PC-3 (cell line): ENCODE results near the gene PDGFD. TPM values are rescaled to one million over a fixed set of nuclear protein-coding genes. Genes with fewer than 3 reads are reported as not detected.

ENCODE experiments used
- ATAC-seq: fragments of 200-7000 bp; cut with Tn5 transposase; 2 replicates; pipeline ENCODE4 v1.9.1; 2020; ENCODE audit warnings: mild to moderate bottlenecking, moderate library complexity
- BruUV-seq: library from RNA; stranded (reverse); fragments of 400-500 nt; replicated peaks from 2 replicates; lab custom pipeline; 2021; lab: Mats Ljungman, UMichigan
- CTCF ChIA-PET: fragments of 300-600 bp; sonication (Branson Sonifier 250); formaldehyde crosslinking; loops from one replicate; lab custom pipeline; 2022; ENCODE audit warnings: antibody characterized with exemption; lab: Charles Lee
- POLR2A ChIA-PET: fragments of 300-600 bp; sonication (Branson Sonifier 250); formaldehyde crosslinking; loops from one replicate; lab custom pipeline; 2022; ENCODE audit warnings: antibody characterized with exemption; ENCODE audit not compliant: unreplicated experiment; lab: Charles Lee
- DNase-seq: peaks from one replicate; pipeline ENCODE4 v3.0.0-alpha.2; 2015
- H2AFZ ChIP-seq: fragments of 300-600 bp; sonication (generic); 2 replicates; pipeline ENCODE4 v1.6.0; 2016; ENCODE audit warnings: antibody characterized with exemption, low read length
- H3F3A ChIP-seq: fragments of 300-600 bp; sonication (generic); one replicate; pipeline ENCODE4 v1.6.0; 2017; ENCODE audit warnings: antibody characterized with exemption, low read length, control low read depth, mild to moderate bottlenecking; ENCODE audit not compliant: unreplicated experiment
- H3K27ac ChIP-seq: fragments of 300-600 bp; sonication (generic); 2 replicates; pipeline ENCODE4 v1.5.1; 2016; ENCODE audit warnings: mild to moderate bottlenecking, low read length
- H3K27me3 ChIP-seq: fragments of 300-600 bp; sonication (generic); 2 replicates; pipeline ENCODE4 v1.6.1; 2016; ENCODE audit warnings: low read length, mixed read lengths
- H3K36me3 ChIP-seq: fragments of 300-600 bp; sonication (generic); 2 replicates; pipeline ENCODE4 v1.6.1; 2016; ENCODE audit warnings: low read depth, mixed run types, low read length, mixed read lengths
- H3K4me1 ChIP-seq: fragments of 300-600 bp; sonication (generic); 2 replicates; pipeline ENCODE4 v1.5.1; 2016; ENCODE audit warnings: low read length; ENCODE audit not compliant: insufficient read depth
- H3K4me2 ChIP-seq: fragments of 300-600 bp; sonication (generic); 2 replicates; pipeline ENCODE4 v1.6.0; 2016; ENCODE audit warnings: low read length
- H3K4me3 ChIP-seq: fragments of 300-600 bp; sonication (generic); 2 replicates; pipeline ENCODE4 v1.5.1; 2016; ENCODE audit warnings: mild to moderate bottlenecking, low read length, mixed read lengths
- H3K79me2 ChIP-seq: fragments of 300-600 bp; sonication (generic); 2 replicates; pipeline ENCODE4 v1.6.1; 2017; ENCODE audit warnings: low read length, mixed read lengths
- H3K9ac ChIP-seq: fragments of 300-600 bp; sonication (generic); 2 replicates; pipeline ENCODE4 v1.6.0; 2016; ENCODE audit warnings: mild to moderate bottlenecking, low read length
- H3K9me2 ChIP-seq: fragments of 300-600 bp; sonication (generic); replicated peaks from 2 replicates; pipeline ENCODE4 v1.6.1; 2016; ENCODE audit warnings: mixed run types, low read length, mixed read lengths
- H3K9me3 ChIP-seq: fragments of 300-600 bp; sonication (generic); 2 replicates; pipeline ENCODE4 v1.6.1; 2016; ENCODE audit warnings: low read length, mixed read lengths
- H4K20me1 ChIP-seq: fragments of 300-600 bp; sonication (generic); 2 replicates; pipeline ENCODE4 v1.6.1; 2016; ENCODE audit warnings: low read length, mixed read lengths
- CTCF ChIP-seq: fragments of 300-600 bp; sonication (generic); conservative IDR thresholded peaks from 2 replicates; pipeline ENCODE4 v1.5.1; 2017; ENCODE audit warnings: antibody characterized with exemption, low read depth, mild to moderate bottlenecking, low read length
- EZH2 ChIP-seq: fragments of 300-600 bp; sonication (generic); IDR thresholded peaks from one replicate; pipeline ENCODE4 v1.6.1; 2017; ENCODE audit warnings: antibody characterized with exemption, mild to moderate bottlenecking, low read length; ENCODE audit not compliant: unreplicated experiment
- EZH2phosphoT487 ChIP-seq: fragments of 300-600 bp; sonication (generic); IDR thresholded peaks from 2 replicates; pipeline ENCODE4 v1.6.1; 2018; ENCODE audit warnings: mild to moderate bottlenecking, antibody characterized with exemption, low read length, borderline replicate concordance
- intact Hi-C: fragments of 100-400 bp; cut with micrococcal nuclease; formaldehyde crosslinking; loops from 2 replicates; pipeline ENCODE4 v1.9.0; 2023
- total RNA-seq: library from RNA; depleted of rRNA; stranded (reverse); fragments of >200 nt; gene quantifications from 2 replicates; pipeline ENCODE4 v1.2.3, GENCODE V29; 2014

Gene PDGFD
- total RNA-seq, 1 experiment from 2014 or later = 5.0 TPM

- H3K9me3 ChIP-seq = no peaks in the 10 kb centered on the region
- CTCF ChIA-PET = no interaction called here
- H3K4me2 ChIP-seq = no peak overlapping the region
These were observed 273.3 kb downstream of the PDGFD start for GRCh38 chr11:103890654-103891053.

GRCh38 chr11:103889679-103890078 lies 274.3 kb downstream of the PDGFD start:
- Histone ChIP-seq H3K27ac (no peak overlapping the region), H2AFZ (no peak overlapping the region), H3K79me2 (no peaks in the 10 kb centered on the region), H3K4me3 (no peak overlapping the region), H3K9ac (no peak overlapping the region), H3K9me2 (0 out of 2 replicates have a peak, but pooled peaks cover 4% of the 10 kb centered on the region), H3K27me3 (peaks cover 16% of the 10 kb centered on the region; the same call in 1 of the 2 replicates), H3K4me2 (no peak overlapping the region), H3K36me3 (no peaks in the 10 kb centered on the region), H3K4me1 (no peaks in the 10 kb centered on the region), H4K20me1 (no peaks in the 10 kb centered on the region), H3F3A (no peaks in the 10 kb centered on the region), H3K9me3 (no peaks in the 10 kb centered on the region)
- intact Hi-C loops = no loop called here
- POLR2A ChIA-PET = no interaction called here
- CTCF ChIA-PET = no interaction called here
- DNase-seq (no peak), ATAC-seq (no peak)
- BruUV-seq = no TSS peak
- TF ChIP-seq CTCF (no peak), EZH2 (no peak), EZH2phosphoT487 (no peak)

More at GRCh38 chr11:103890654-103891053, 273.3 kb downstream of the PDGFD start:
- Histone ChIP-seq H3K4me1 (no peaks in the 10 kb centered on the region), H3F3A (no peaks in the 10 kb centered on the region), H3K9me2 (0 out of 2 replicates have a peak, but pooled peaks cover 4% of the 10 kb centered on the region), H3K27ac (no peak overlapping the region), H3K4me3 (no peak overlapping the region), H3K27me3 (0 out of 2 replicates have a peak, but pooled peaks cover 7% of the 10 kb centered on the region), H3K36me3 (no peaks in the 10 kb centered on the region), H3K9ac (no peak overlapping the region), H4K20me1 (no peaks in the 10 kb centered on the region), H2AFZ (no peak overlapping the region), H3K79me2 (no peaks in the 10 kb centered on the region)
- no peak for TF ChIP-seq CTCF
- TF ChIP-seq EZH2phosphoT487 = no peak
- no peak for TF ChIP-seq EZH2
- no peak for DNase-seq
- POLR2A ChIA-PET = no interaction called here
- intact Hi-C loops = no loop called here
- BruUV-seq = no TSS peak
- no peak for ATAC-seq

GRCh38 chr11:103888541-103888951 lies 275.4 kb downstream of the PDGFD start:
- Histone ChIP-seq H3K27ac (no peak overlapping the region), H3K9me3 (no peaks in the 10 kb centered on the region), H4K20me1 (no peaks in the 10 kb centered on the region), H3K9me2 (0 out of 2 replicates have a peak, but pooled peaks cover 4% of the 10 kb centered on the region), H3K9ac (no peak overlapping the region), H3K36me3 (no peaks in the 10 kb centered on the region), H3K4me1 (no peaks in the 10 kb centered on the region), H3K4me2 (no peak overlapping the region), H3F3A (no peaks in the 10 kb centered on the region), H3K27me3 (peaks cover 20% of the 10 kb centered on the region; the same call in 1 of the 2 replicates), H2AFZ (no peak overlapping the region), H3K4me3 (no peak overlapping the region), H3K79me2 (no peaks in the 10 kb centered on the region)
- ChIA-PET POLR2A (no interaction called here), CTCF (no interaction called here)
- TF ChIP-seq CTCF (no peak), EZH2 (no peak), EZH2phosphoT487 (no peak)
- ATAC-seq (no peak), DNase-seq (peak; percentile 42)
- intact Hi-C loops = no loop called here
- no TSS peak for BruUV-seq
